Adipose tissue (tissue), 3 donors: ENCODE measurements around the gene UFSP2. TPM values are rescaled to one million over a fixed set of nuclear protein-coding genes. Genes with fewer than 3 reads are reported as not detected.

Experiments used
- H3K27ac ChIP-seq: one replicate; pipeline ENCODE4 v1.5.1; 2013; ENCODE audit warnings: low read depth, low read length
- WGBS, 3 donors: extraction: QIAGEN DNeasy Blood & Tissue Kit; methylation state at CpG; one replicate each; pipeline ENCODE4 v1.1.7; 2013; 5-methylcytosine and 5-hydroxymethylcytosine counted together
- polyA plus RNA-seq, 3 donors: library from polyadenylated mRNA; stranded (reverse); fragments of 200-250 nt; gene quantifications; one replicate each; pipeline ENCODE4 v1.2.3, GENCODE V29; 2013
- donor health status: healthy with polysubstance abuse.
- donor health status: Bipolar disorder and iron deficiency.
- donor health status: healthy.

Gene UFSP2
- polyA plus RNA-seq, 3 donors = 18.2 to 36.2 (median 25.7) TPM

DNA sequence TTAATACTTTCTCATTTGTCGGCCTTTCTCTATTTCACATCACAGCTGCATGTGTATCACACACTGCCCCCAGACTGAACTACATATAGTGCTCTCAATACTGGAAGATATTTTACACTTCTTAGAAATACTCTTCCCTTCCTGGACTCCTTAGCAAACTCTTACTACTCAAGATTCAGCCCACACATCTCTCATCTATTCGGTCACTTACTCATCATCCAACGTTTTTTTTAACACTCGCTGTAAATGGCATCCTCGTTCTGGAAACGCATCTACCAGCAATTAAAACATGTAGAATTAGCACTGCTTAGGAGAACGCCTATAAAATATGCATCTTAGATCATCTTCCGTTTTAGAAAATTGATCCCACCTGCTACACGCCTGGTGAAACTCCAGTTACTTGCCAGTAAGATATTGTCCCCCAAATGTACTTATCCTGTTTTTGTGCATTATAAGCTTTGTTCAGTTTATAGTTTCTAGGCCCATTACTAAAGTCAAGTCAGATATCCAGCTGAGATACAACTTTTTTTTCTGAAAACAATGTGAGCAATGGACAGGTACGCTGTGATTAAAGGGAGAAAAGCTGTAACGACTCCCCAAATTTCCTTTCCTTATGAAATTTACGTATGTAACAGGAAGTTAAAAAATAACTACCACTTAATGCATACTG lies 31.1 kb downstream of the UFSP2 start:
- no peak overlapping the region for H3K27ac ChIP-seq
- 51 to 54% (median 53%) methylated on average over 12 of the region's 12 CpGs for WGBS, 3 donors

- 90 to 95% (median 91%) methylated on average over 1 of the region's 1 CpG for WGBS, 3 donors
- H3K27ac ChIP-seq = no peak overlapping the region
Observed at GRCh38 chr4:185392156-185392555, 33.6 kb downstream of the UFSP2 start.

- 92 to 97% (median 95%) methylated on average over 6 of the region's 6 CpGs for WGBS, 3 donors
Observed at GRCh38 chr4:185390941-185391340, 34.8 kb downstream of the UFSP2 start.

DNA sequence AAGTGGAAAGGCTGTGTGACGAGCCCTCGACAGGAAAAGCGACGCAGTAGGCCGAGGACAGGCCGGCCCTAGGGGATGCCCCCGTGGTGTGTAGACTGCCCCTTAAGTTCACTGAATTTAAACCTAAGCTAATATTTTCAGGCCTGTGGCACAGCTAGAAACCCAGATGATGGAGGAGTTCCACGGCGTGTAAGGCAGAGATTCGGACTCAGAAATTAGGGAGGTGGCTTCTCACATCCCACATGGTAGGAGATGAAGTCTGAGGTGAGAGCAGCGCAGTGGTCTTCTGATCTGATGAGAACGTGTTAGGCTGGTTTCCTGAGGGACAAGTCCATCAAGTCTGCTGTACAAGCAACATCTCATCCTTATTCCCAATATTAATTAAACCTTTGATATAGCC lies 37.8 kb downstream of the UFSP2 start:
- H3K27ac ChIP-seq = no peak overlapping the region
- 95 to 97% (median 96%) methylated on average over 12 of the region's 12 CpGs for WGBS, 3 donors

More at GRCh38 chr4:185390941-185391340, 34.8 kb downstream of the UFSP2 start:
- no peak overlapping the region for H3K27ac ChIP-seq

- no peak overlapping the region for H3K27ac ChIP-seq
- WGBS, 3 donors = 6 to 57% (median 7%) methylated on average over 10 of the region's 10 CpGs
Observed at GRCh38 chr4:185384930-185385331, 40.8 kb downstream of the UFSP2 start.

DNA sequence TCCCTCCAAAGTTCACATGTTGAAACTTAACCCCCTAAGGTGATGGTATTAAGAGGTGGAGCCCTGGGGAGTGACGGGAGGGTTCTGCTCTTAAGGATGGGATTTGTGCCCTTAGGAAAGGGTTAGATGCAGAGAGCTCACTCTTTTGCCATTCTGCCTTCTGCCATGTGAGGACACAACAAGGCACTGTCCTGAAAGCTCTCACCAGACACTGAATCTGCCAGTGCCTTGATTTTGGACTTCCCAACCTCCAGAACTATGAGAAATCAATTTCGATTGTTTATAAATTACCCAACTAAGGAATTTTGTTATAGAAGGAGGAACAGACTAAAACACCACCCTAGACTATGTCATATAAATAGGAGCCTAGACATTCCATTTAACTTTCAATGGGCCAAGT lies 41.7 kb downstream of the UFSP2 start:
- H3K27ac ChIP-seq = no peak overlapping the region
- WGBS, 3 donors = 87 to 96% (median 89%) methylated on average over 2 of the region's 2 CpGs

DNA sequence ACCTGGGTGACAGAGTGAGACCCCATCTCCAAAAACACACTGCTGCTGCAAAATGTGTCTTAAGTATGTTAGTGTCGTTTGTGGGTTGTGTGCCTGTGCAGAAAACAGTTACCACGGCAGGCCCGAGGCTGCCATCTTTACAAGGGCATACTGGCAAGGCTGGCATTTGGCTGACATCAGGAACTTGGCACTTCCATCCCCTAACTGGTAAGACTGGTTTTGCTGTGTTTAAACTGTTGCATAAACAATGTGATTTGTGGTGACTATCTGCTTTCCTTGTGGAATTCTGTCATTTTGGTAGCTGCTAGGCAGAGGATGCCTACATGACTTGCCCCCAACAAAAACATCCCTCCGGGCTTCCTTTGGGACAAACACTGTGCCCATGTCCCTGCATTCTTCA lies 42.3 kb downstream of the UFSP2 start:
- WGBS, 3 donors = 36 to 99% (median 95%) methylated on average over 4 of the region's 4 CpGs

GRCh38 chr4:185382754-185383153 lies 43.0 kb downstream of the UFSP2 start:
- H3K27ac ChIP-seq = no peak overlapping the region

More for the DNA sequence above, 42.3 kb downstream of the UFSP2 start:
- H3K27ac ChIP-seq = no peak overlapping the region

GRCh38 chr4:185381288-185382196 lies 44.2 kb downstream of the UFSP2 start:
- no peak overlapping the region for H3K27ac ChIP-seq

DNA sequence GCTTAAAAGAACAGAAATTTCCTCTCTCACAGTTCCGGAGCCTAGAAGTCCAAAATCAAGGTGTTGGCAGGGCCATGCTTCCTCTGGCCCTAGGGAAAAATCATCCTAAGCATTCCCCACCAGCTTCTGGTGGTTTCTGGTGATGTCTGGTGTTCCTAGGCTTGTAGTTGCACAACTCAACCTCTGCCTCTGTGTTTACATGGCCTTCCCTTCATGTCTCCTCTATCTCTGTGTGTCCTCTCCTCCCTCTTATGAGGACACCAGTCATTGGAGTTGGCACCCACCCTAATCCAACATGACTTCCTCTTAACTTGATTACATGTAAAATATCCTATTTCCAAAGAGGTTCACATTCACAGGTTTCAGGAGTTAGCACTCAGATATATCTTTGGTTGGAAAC lies 45.4 kb downstream of the UFSP2 start:
- no peak overlapping the region for H3K27ac ChIP-seq
- WGBS, 3 donors = 94 to 100% (median 98%) methylated on average over 1 of the region's 1 CpG

More at GRCh38 chr4:185381288-185382196, 44.2 kb downstream of the UFSP2 start:
- WGBS, 3 donors = 40 to 54% (median 42%) methylated on average over 4 of the region's 4 CpGs

DNA sequence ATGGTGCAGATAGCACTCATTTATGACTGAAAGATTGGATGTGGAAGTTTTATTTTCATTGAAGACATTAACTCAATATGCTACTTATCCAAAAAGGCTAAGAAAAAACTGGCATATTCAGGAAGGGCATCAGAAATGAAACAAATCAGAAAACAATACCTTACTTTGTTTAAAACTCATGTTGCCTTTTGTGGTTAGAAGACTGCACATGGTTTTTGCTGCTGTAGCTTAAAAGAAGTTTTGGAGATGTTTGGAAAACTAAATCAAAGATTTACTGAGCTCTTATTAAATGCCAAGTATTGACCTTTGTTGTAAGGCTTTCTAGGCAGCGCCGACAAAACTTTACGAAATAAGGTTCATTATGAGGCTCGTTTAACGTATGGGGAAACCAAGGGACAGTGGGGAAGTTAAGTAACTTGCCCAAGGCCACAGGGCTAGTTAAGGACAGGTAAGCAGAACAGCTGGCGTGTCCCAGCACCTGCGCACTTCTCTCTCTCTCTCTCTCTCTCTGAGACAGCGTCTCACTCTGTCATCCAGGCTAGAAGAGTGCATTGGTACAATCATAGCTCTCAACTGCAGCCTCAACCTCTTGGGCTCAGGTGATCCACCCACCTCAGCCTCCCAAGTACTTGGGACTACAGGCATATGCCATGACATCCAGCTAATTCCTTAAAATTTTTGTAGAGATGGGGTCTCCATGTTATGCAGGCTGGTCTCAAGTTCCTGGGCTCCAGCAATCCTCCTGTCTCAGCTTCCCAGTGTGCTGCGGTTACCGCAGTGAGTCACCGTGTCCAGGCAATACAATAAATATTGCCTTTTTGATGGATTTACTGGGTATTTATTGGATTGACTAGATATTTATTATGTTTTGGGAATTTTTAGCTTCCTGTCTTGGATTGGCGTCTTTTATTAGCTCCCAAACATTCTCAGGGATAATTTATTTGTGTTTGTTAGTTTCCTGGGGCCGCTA lies 46.2 kb downstream of the UFSP2 start:
- 67 to 91% (median 90%) methylated on average over 13 of the region's 13 CpGs for WGBS, 3 donors

DNA sequence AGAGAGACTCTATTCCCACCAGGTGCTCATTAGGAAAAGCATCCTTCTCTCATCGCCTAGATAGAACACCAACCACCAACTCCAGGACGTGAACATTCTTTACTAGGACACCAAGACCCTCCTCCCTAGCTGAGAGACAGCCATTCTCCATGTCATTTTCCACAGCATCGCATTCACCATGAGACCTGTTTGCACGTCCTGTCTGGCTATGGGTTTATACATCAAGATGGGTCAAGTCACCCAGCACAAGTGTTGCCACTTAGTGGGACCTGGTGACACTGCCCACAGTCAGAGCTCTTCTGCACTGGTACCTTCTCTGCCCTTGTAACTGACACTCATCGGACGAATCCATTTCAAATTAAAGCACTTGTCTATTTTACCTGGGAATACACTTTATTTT lies 47.5 kb downstream of the UFSP2 start:
- no peak overlapping the region for H3K27ac ChIP-seq
- 87 to 97% (median 91%) methylated on average over 6 of the region's 6 CpGs for WGBS, 3 donors

More for the DNA sequence above, 46.2 kb downstream of the UFSP2 start:
- H3K27ac ChIP-seq = no peak overlapping the region

DNA sequence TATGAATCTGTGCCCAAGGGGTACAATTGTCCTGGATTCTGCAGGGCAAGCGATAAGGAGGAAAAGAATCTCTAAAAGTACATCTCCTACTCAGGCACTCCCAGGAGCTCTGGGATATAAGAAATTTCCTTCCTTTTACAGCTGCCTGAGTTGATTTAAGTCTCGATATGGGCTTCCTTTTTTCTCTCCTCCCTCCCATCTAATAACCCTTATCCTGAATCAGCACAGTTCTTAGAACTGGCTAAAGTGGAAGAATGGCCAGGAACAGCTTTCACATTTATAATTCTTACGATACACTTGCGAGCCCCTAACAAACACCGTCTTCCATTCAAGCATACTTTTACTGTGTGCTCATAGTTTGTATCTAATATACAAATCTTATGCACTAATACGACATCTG lies 51.2 kb downstream of the UFSP2 start:
- H3K27ac ChIP-seq = no peak overlapping the region
- 46 to 88% (median 52%) methylated on average over 6 of the region's 6 CpGs for WGBS, 3 donors

DNA sequence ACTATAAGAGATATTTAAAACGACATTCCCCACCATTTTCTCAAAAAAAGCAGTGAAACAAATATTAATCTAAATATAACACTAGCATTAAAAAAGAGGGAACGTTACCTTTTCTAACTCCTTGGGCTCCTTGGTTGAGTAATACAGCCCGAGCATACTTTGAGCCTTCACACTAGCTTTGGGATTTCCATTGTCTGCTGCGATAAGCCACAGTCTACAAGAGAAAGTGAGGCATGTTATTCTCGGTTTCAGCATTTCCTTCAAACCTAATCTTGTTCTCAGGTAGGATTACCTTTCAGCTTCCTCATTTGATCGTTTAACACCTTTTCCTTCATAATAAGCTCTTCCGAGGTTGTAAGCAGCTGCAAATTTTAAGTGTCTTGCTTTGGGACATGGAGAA lies 51.7 kb downstream of the UFSP2 start:
- 75 to 84% (median 78%) methylated on average over 7 of the region's 7 CpGs for WGBS, 3 donors
- H3K27ac ChIP-seq = no peak overlapping the region

DNA sequence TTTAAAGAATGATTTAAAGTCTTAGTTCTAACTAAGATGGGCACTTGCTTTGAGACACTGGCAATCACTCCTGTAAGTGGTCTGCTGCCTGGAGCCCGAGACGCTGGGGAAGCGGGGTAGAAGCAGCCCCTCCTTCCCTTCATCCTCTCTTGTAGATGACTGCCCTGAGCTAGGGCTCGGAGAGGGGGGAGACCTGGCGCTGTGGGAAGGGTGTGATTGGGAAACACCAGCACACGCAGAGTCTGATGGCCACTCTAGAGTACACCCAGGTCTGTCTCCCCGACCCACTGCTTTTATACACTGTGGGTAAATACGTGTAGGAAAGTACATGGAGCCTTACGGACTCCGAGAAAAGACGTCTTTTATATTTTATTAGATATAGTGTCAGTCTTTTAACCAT lies 54.1 kb downstream of the UFSP2 start:
- 94 to 95% (median 95%) methylated on average over 11 of the region's 11 CpGs for WGBS, 3 donors
- H3K27ac ChIP-seq = no peak overlapping the region

- 96 to 98% (median 96%) methylated on average over 11 of the region's 11 CpGs for WGBS, 3 donors
- H3K27ac ChIP-seq = no peak overlapping the region
Observed at GRCh38 chr4:185370268-185370949, 55.4 kb downstream of the UFSP2 start.

DNA sequence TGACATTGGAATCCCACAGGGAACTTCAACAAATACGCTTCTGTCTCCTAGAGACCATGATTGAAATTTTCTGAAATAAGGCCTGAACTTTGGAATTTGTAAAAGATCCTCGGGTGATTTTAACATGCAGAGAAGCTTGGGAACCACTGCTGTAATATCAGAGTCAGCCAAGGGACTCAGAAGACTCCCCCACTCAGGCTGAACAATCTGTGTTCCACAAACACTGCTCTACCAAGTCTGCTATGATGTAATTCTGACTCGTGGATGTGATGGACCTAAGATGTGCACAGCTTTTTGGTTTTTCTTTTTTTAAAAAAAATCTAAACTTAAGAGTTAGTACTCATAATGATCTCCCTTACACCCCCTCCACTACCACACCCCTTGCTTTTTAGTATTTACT lies 56.0 kb downstream of the UFSP2 start:
- 60 to 71% (median 62%) methylated on average over 3 of the region's 3 CpGs for WGBS, 3 donors

GRCh38 chr4:185364886-185365285 lies 60.9 kb downstream of the UFSP2 start:
- H3K27ac ChIP-seq = no peak overlapping the region
- 72 to 94% (median 90%) methylated on average over 5 of the region's 5 CpGs for WGBS, 3 donors

More for the DNA sequence above, 56.0 kb downstream of the UFSP2 start:
- H3K27ac ChIP-seq = no peak overlapping the region
